ENCODE measurements around the gene IRF7.
"Not testable (repeated sequence)": the region's sequence is repeated elsewhere in the genome, so short reads cannot be mapped to it uniquely, and the experiment has no call there.

Gene IRF7
- long read RNA-seq, donor 1, partial matches to known transcripts: 0 of 5 reads
- long read RNA-seq, donor 1, other reads (novel, unspliced or antisense): 0 of 5 reads
- long read RNA-seq, donor 2, partial matches to known transcripts: 0 of 3 reads
- long read RNA-seq, donor 2, other reads (novel, unspliced or antisense): 0 of 3 reads
- long read RNA-seq, donor 3, partial matches to known transcripts: 0 of 3 reads
- long read RNA-seq, donor 3, other reads (novel, unspliced or antisense): 0 of 3 reads
- long read RNA-seq, donor 4: 0 reads
- long read RNA-seq, donor 5, partial matches to known transcripts: 0 of 4 reads
- long read RNA-seq, donor 5, other reads (novel, unspliced or antisense): 0 of 4 reads
- long read RNA-seq, donor 6, partial matches to known transcripts: 0 of 3 reads
- long read RNA-seq, donor 6, other reads (novel, unspliced or antisense): 0 of 3 reads
- long read RNA-seq, donor 7, partial matches to known transcripts: 0 of 3 reads
- long read RNA-seq, donor 7, other reads (novel, unspliced or antisense): 0 of 3 reads
- long read RNA-seq, donor 8, partial matches to known transcripts: 0 of 4 reads
- long read RNA-seq, donor 8, other reads (novel, unspliced or antisense): 0 of 4 reads

- peak; percentile 92 for DNase-seq
Observed at GRCh38 chr11:615504-616319, at the start of gene IRF7. TSS of gene IRF7 (minus strand) at chr11:615950. CDS start at chr11:615364, 586 bp downstream.

DNA sequence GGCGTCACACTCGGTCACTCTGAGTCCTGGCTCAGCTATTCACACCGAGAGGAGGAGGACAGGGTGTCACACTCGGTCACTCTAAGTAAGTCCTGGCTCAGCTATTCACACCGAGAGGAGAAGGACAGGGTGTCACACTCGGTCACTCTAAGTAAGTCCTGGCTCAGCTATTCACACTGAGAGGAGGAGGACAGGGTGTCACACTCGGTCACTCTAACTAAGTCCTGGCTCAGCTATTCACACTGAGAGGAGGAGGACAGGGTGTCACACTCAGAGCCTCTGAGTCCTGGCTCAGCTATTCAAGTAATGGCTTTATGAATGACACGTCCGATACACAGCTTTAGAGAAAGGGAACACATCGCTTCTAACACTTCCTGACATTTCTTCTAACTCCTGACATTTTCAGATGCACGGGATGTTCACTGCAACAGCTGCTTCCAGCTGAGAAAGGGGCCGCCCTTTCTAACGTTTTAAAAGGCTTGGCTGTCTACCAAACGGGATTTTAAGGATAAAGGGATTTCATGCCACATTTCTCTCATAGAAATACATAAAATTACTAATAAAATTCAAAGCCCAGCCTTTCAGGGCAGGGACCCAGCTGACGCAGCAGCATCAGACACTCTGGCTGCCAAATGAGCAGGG is 49.4 kb upstream of the IRF7 start:
- DNase-seq: no peak

GRCh38 chr11:662689-663274 is 47.0 kb upstream of the IRF7 start:
- no peak for DNase-seq

- DNase-seq: no peak
Observed at GRCh38 chr11:660681-661444, 45.1 kb upstream of the IRF7 start.

DNA sequence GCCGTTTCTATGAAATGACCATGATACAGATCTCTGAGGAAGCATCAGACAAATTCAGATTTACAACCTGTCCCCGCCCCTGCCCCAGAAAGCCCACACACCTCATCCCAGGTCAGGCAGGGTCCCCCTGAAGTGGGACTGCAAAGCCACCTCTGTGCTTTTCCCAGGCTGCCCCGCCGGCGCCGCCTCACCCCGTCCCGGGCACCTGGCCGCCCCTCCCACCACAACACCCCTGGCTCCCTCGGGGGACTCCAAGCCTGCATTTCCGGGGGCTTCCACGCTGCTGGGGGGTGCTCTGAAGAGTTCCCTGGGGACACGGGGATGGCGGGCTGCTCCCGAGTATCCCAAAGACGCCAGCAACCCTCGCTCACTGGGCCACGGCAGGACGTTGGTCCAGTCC is 44.5 kb upstream of the IRF7 start:
- no peak for DNase-seq

GRCh38 chr11:659532-660085 is 43.9 kb upstream of the IRF7 start:
- no peak for DNase-seq

DNA sequence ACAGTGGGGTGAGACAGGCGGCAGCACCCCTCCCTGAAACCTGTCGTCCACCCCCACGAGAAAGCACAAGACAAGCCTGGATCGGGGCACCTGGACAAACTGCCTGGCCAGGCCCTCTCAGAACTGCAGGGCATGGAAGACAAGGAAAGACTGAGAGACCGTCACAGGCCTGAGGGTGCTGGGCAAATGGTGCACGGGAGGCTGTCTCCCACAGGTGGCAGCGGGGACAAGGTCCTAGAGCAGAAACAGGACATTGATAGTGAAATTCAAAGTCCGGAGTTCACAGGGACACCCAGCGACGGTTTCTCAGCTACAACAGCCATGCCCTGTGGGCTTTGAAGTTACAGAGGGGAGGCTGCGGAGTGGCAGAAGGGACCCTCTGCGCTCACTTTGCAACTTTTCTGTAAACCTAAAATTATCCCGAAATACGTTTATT is 42.0 kb upstream of the IRF7 start:
- no peak for DNase-seq

DNA sequence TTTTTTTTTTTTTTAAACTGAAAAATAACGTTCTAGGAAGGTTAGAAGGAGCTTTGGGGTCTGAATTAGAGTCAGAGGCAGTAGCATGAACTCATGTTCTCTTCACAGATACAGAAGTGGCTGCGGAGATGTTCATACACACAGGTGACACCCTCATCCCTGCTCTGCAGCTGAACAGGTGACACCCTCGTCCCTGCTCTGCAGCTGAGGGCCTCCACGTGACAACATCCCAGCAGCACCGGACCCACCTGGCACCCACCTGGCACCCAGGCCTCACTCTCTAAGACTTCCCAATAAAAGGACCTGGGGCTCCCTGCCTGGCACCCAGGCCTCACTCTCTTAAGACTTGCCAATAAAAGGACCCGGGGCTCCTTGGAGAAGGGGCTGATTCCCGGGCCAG is 41.1 kb upstream of the IRF7 start:
- no peak for DNase-seq

DNA sequence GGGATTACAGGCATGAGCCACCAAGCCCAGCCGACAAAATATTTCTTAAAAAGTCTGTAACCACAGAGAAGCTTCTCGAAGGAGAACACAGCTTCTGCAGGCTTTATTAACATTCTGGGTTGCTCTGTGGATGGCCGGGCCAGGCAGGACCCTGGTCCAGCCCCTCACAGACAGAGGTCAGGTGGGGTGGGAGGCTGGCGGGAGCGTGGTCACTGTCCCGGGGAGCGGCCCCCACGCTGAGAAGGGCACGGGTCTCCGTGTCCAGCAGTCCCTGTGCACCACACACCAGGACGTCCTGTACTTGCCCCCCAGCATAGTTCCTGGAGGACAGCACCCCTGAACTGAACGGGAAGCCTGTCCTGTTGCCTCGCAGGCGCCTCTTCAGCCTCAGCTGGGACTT is 40.7 kb upstream of the IRF7 start:
- DNase-seq: no peak

DNA sequence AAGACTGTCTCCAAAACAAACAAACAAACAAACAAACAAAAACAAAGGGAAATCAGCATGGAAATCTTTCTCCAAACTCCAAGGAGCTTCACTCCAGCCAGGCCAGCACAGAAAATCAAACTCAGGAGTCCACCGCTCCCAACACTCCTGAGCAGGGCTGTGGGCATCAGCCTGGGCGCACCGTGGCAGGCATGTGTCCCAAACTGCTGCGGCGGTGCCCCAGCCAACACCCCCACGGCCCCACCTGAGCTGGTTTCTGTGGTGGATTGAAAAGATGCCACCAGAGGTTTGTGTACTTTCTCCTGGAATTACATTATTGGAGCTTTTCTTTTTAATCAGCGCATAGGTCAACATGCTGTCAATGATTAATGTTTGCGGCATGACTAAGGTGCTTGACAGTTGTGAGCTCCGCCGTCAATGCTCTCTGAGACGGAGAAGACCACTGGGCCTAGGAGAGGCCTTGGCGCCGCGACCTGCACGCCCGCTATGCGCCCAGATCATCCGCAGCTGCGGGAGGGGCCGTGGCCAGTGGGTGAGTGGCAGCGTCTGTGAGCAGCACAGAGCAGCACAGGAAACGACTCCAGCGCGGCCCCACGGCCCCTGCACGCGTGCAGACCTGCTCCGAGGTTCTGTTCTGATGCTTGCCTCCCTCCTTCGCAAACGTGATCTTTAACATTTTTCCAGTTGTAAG is 39.4 kb upstream of the IRF7 start:
- no peak for DNase-seq

- not testable (repeated sequence) for DNase-seq
Observed at GRCh38 chr11:654444-654843, 38.7 kb upstream of the IRF7 start.

DNA sequence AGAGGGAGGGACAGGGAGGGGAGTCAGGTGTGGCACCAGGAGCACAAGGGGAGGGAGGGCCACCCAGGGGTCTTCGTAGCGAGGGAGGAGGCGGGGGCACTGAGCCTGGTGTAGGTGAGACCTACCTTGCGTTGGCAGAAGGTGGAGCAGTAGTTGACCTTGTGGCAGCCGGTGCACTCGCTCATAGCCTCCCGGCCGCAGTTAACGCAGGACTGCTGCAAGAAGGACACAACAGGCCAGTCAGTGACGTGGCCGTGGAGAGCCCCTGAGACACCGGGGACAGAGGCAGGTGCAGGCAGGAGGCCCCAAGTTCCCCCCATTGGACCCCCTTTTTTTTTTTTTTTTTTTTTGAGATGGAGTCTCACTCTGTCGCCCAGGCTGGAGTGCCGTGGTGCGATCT is 38.1 kb upstream of the IRF7 start:
- no peak for DNase-seq

GRCh38 chr11:653136-653535 is 37.4 kb upstream of the IRF7 start:
- not testable (repeated sequence) for DNase-seq

GRCh38 chr11:650482-650881 is 34.7 kb upstream of the IRF7 start:
- DNase-seq: no peak

- not testable (repeated sequence) for DNase-seq
Observed at GRCh38 chr11:647672-648158, 32.0 kb upstream of the IRF7 start.

GRCh38 chr11:646214-646613 is 30.5 kb upstream of the IRF7 start:
- DNase-seq: no peak

GRCh38 chr11:645536-645935 is 29.8 kb upstream of the IRF7 start:
- no peak for DNase-seq

DNA sequence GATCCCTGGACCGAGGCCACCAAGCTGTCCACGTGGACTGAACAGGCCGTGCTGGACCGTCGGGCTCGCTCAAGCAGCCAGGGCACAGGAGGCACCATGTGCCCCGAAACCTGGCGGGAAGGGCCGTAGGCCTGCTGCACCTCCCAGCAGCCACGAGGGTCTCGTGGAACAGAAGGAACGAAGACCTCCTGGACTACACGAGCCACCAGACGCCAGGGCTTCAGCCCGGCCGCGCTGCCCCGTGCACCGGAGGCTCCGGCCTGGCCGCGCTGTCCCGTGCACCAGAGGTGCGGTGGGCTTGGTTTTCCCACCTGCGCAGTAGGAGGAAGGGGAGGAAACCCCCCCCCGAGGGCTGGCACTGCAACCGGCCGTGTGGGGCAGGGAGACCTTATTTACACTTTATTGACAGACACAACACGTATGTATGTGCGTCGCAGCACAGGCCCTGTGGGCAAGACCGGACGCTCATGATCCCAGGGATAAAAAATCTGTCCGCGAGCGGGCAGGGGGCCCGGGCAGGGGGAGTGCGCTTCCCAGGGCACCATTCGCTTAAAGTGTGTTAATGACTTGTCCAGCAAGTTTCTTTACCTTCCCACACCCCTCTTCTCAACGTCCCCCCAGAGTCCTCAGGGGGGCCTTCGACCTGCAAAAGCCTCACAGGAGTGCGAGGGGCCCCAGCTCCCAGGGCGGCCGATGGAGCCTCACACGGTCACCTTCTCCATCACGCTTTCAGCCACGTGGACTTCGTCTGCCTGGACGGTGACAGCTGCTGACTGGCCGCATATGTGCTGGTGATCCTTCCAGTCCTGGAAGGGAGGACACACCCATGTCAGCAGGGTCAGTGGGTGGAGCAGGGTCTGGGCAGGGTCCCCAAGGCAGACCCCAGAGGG is 28.3 kb upstream of the IRF7 start:
- no peak for DNase-seq

DNA sequence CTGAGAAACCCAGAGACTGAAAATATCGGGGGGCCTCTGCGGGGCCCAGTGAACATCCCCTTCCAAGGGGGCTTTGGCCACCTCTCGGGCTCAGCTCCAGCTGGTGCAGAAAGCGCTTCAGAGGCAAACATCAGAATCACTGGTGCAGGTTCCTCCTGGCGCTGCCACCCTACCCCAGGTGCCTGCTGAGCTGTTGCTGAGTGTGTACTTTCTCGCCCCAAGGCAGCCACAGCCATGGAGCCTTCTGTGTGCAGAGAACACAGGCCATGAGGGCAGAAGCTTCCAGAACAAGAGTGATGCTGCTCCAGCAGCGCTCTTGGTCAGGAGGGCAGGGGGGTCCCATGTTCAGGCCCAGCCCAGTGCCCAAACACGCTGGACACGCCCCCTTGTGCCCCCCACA is 27.6 kb upstream of the IRF7 start:
- no peak for DNase-seq

All from right kidney (tissue), 9 donors.